Mesothelial cell of epicardium (in vitro differentiated cells): ENCODE data around the gene SERPINH1. TPM values are rescaled to one million over a fixed set of nuclear protein-coding genes. Genes with fewer than 3 reads are reported as not detected.

Experiments
- DNase-seq, 2 experiments: peaks; one replicate each; pipeline ENCODE4 v3.0.0; 2021; ENCODE audit warnings: low spot score in 2 of 2; ENCODE audit not compliant: unreplicated experiment in 2 of 2
- H3K27ac Mint-ChIP-seq: 2 replicates; pipeline ENCODE4 v1.8.0; 2021; ENCODE audit warnings: mixed read lengths
- H3K27me3 Mint-ChIP-seq: 2 replicates; pipeline ENCODE4 v1.8.0; 2021; ENCODE audit warnings: low read depth, mixed read lengths
- H3K36me3 Mint-ChIP-seq: 2 replicates; pipeline ENCODE4 v1.8.0; 2021; ENCODE audit warnings: mixed read lengths
- H3K4me1 Mint-ChIP-seq: 2 replicates; pipeline ENCODE4 v1.8.0; 2021; ENCODE audit warnings: mixed read lengths
- H3K4me3 Mint-ChIP-seq: 2 replicates; pipeline ENCODE4 v1.8.0; 2021; ENCODE audit warnings: mild to moderate bottlenecking, moderate library complexity, mixed read lengths
- H3K9me3 Mint-ChIP-seq: 2 replicates; pipeline ENCODE4 v1.8.0; 2021; ENCODE audit warnings: mixed read lengths
- total RNA-seq: library from RNA; stranded (reverse); gene quantifications from 3 replicates; pipeline ENCODE4 v1.2.1, GENCODE V29; 2021
- TF ChIP-seq, protein P1 (sequence below): fragments of 200-600 bp; sonication (generic); IDR thresholded peaks from one replicate; pipeline ENCODE4 v1.5.0; 2021; ENCODE audit warnings: antibody characterized with exemption; ENCODE audit not compliant: unreplicated experiment

The SERPINH1 gene
- total RNA-seq, 1 donor from 2014 or later = 375 TPM

DNA sequence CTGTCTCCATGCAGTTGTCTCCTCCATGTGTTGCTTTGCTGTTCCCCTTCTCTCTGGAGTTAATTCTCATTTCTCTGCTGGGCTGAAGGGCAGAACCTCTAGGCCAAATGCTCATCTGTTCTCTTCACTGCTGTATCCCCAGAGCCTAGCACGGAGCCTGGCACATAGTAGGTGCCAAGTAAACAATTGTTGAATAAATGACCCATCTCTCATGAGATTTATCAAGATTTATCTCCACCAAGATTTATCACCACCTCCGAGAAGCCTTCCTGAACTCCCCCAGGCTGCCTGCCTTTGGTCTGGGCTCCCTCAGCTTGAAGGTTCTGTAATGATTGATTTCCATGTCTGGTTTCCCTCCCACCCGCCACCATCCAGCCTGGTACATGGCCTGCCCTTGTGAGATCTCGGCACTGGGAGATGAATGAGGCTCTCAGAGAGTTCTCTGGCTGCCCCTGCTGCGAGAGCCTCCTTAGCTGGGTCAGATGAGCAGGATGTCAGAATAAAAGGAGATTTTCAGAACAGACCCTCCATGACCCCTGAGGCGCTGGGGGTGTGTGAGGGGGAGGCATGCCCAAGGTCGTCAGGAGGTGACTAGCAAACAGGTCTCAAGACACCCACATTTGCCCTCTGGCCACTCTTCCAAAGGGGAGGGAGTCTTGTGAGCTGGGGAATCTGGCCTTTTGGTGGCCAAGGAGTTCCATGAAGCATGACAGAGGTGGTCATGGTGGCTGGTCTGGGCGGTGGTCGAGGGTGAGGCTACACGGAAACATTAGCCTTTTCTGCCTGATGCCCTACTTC lies 33.9 kb upstream of the SERPINH1 start:
- DNase-seq = no peak
- H3K4me1 Mint-ChIP-seq = peaks cover 22% of the 10 kb centered on the region
- no peaks in the 10 kb centered on the region for H3K36me3 Mint-ChIP-seq
- no peak overlapping the region for H3K27ac Mint-ChIP-seq
- H3K27me3 Mint-ChIP-seq = peaks cover 29% of the 10 kb centered on the region
- no peaks in the 10 kb centered on the region for H3K9me3 Mint-ChIP-seq
- H3K4me3 Mint-ChIP-seq = peak overlapping the region; percentile 81
- TF ChIP-seq, protein P1, sequence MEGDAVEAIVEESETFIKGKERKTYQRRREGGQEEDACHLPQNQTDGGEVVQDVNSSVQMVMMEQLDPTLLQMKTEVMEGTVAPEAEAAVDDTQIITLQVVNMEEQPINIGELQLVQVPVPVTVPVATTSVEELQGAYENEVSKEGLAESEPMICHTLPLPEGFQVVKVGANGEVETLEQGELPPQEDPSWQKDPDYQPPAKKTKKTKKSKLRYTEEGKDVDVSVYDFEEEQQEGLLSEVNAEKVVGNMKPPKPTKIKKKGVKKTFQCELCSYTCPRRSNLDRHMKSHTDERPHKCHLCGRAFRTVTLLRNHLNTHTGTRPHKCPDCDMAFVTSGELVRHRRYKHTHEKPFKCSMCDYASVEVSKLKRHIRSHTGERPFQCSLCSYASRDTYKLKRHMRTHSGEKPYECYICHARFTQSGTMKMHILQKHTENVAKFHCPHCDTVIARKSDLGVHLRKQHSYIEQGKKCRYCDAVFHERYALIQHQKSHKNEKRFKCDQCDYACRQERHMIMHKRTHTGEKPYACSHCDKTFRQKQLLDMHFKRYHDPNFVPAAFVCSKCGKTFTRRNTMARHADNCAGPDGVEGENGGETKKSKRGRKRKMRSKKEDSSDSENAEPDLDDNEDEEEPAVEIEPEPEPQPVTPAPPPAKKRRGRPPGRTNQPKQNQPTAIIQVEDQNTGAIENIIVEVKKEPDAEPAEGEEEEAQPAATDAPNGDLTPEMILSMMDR = no peak

DNA sequence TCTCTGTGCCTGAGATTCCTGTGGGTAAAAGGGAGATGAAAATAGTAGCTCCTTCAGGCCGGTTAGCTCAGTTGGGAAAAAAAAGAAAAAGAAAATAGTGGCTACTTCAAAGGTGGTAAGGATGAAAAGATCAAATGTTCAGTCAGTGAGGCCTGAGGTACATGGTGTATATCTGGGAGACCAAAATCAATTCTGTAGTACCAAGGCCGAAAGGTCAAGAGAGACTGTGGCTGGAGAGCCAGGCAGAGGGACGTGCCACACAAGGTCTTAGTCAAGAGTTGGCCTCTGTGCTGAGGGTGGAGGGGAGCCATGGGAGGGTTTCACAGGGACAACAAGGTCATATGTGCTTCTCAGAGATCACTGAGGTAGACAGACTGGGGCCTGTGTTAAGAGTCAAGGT lies 31.5 kb upstream of the SERPINH1 start:
- Mint-ChIP-seq H3K36me3 (no peaks in the 10 kb centered on the region), H3K27ac (no peak overlapping the region), H3K9me3 (no peaks in the 10 kb centered on the region), H3K27me3 (peaks cover 7% of the 10 kb centered on the region), H3K4me1 (peaks cover 23% of the 10 kb centered on the region), H3K4me3 (no peak overlapping the region)
- DNase-seq = no peak
- TF ChIP-seq, protein P1 = no peak

DNA sequence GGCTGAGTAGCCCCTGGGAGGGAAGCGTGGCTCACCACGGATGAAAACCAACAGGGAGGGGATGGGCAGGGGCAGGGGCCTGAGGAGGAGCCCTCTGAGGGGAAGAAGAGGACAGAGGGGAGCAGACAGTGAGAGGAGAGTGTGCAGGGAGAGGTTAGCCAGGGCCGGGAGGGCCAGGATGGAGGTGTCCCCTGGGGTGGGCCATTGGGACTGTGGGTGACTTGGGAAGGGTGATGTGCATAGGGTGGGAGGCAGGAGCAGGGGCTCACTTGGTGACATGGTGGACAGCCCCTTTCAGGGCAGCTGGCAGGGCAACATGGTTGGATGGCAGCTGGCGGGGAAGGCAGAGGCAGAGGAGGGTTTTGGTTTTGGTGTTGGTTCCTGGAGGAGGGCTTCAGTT lies 30.7 kb upstream of the SERPINH1 start:
- H3K4me1 Mint-ChIP-seq = peaks cover 22% of the 10 kb centered on the region
- H3K4me3 Mint-ChIP-seq = no peak overlapping the region
- TF ChIP-seq, protein P1 = no peak
- H3K27me3 Mint-ChIP-seq = peaks cover 3% of the 10 kb centered on the region
- H3K36me3 Mint-ChIP-seq = no peaks in the 10 kb centered on the region
- H3K9me3 Mint-ChIP-seq = no peaks in the 10 kb centered on the region
- DNase-seq = no peak
- H3K27ac Mint-ChIP-seq = no peak overlapping the region

DNA sequence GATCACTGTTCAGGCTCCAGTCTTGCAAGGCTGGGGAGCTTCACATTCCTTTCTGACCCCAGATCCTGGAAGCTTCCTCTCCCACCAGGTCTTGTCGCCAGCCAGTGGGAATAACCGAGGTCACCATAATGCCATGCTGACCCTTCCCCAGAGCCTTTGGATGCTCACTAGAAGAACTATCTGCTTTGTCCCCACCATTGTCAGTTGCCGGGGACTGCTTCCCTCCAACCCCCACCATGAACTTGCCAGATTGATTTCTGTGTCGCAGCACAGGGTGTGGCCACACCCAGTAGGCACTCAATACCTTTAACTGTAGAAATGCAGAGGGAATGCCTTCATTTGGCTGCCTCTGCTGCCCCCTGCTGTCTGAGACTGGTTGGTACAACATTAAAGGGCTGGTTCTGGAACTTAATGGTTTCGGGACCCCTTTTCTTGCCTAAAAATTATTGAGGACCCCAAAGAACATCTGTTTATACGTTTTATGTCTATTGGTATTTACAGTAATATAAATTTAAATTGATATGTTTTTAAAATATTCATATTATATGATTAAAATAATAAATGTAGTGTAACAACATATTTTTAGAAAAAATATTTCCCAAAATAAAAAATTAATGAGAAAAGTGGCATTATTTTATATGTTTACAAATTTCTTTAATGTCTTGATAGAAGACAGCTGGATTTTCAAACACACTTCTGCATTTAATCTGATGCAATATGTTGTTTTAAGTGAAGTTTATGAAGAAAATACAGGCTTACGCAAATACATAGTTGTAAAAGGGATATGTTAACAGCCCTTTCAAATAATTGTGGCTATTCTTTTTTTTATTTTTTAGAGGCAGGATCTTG lies 29.6 kb upstream of the SERPINH1 start:
- DNase-seq = peak; percentile 55 to 85
- no peaks in the 10 kb centered on the region for H3K9me3 Mint-ChIP-seq
- no peaks in the 10 kb centered on the region for H3K36me3 Mint-ChIP-seq
- peak overlapping the region; percentile 44 for H3K27ac Mint-ChIP-seq
- peaks cover 21% of the 10 kb centered on the region for H3K4me1 Mint-ChIP-seq
- no peak overlapping the region for H3K4me3 Mint-ChIP-seq
- H3K27me3 Mint-ChIP-seq = peaks cover 2% of the 10 kb centered on the region
- TF ChIP-seq, protein P1 = peak; percentile 96

DNA sequence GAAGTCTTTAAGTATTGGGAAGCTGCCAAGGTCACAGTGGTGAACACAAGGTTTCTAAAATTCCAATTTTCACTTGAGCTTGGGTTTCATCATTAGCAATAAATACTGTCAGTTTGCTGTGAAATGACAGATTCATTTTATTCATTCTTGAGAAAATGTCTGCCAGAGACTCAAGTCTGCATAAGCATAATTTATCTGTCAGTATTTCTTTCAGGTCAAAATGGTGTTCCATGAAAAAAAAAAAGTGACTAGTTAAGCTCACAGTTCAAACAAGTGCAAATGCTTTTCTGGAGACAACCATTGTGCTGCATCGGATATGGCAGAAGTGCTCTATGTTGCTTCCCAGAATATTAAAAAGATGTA lies 28.2 kb upstream of the SERPINH1 start:
- no peak overlapping the region for H3K27ac Mint-ChIP-seq
- H3K27me3 Mint-ChIP-seq = no peaks in the 10 kb centered on the region
- H3K9me3 Mint-ChIP-seq = no peaks in the 10 kb centered on the region
- TF ChIP-seq, protein P1 = no peak
- DNase-seq = no peak
- H3K36me3 Mint-ChIP-seq = no peaks in the 10 kb centered on the region
- no peak overlapping the region for H3K4me3 Mint-ChIP-seq
- peaks cover 12% of the 10 kb centered on the region for H3K4me1 Mint-ChIP-seq
